Neural cell (in vitro differentiated cells): Measurements from ENCODE around the gene TP53I3. TPM values are rescaled to one million over a fixed set of nuclear protein-coding genes. Genes with fewer than 3 reads are reported as not detected.

Experiments
- H2AFZ ChIP-seq: fragments of 200-600, 300-800 bp; sonication (generic), shearing (Covaris generic); 2 replicates; pipeline ENCODE4 v1.6.0; 2014; ENCODE audit warnings: low read depth, mild to moderate bottlenecking, antibody characterized with exemption, low read length, moderate library complexity
- H3F3A ChIP-seq: fragments of 200-600 bp; shearing (Covaris generic); 2 replicates; pipeline ENCODE4 v1.6.1; 2016; ENCODE audit warnings: mild to moderate bottlenecking, moderate library complexity, mixed read lengths, antibody characterized with exemption, low read length; ENCODE audit not compliant: insufficient read depth, poor library complexity, severe bottlenecking
- H3K27ac ChIP-seq: fragments of 200-600, 300-800 bp; sonication (generic), shearing (Covaris generic); 2 replicates; pipeline ENCODE4 v1.5.1; 2014; ENCODE audit warnings: mild to moderate bottlenecking, low read length, moderate library complexity
- H3K27me3 ChIP-seq: fragments of 300-800, 200-600 bp; sonication (generic), shearing (Covaris generic); 2 replicates; pipeline ENCODE4 v1.6.0; 2014; ENCODE audit warnings: mild to moderate bottlenecking, low read depth, low read length, moderate library complexity; ENCODE audit not compliant: insufficient read depth
- H3K36me3 ChIP-seq: fragments of 300-800, 200-600 bp; sonication (generic), shearing (Covaris generic); 2 replicates; pipeline ENCODE4 v1.5.1; 2014; ENCODE audit warnings: mild to moderate bottlenecking, antibody characterized with exemption, low read length, moderate library complexity; ENCODE audit not compliant: insufficient read depth
- H3K4me2 ChIP-seq: fragments of 300-800, 200-600 bp; sonication (generic), shearing (Covaris generic); 2 replicates; pipeline ENCODE4 v1.6.0; 2014; ENCODE audit warnings: mild to moderate bottlenecking, low read length
- H3K4me3 ChIP-seq: fragments of 300-800, 200-600 bp; sonication (generic), shearing (Covaris generic); 2 replicates; pipeline ENCODE4 v1.5.1; 2014; ENCODE audit warnings: mild to moderate bottlenecking, low read length, moderate library complexity
- H3K79me2 ChIP-seq: fragments of 200-600 bp; shearing (Covaris generic); replicated peaks from 2 replicates; pipeline ENCODE4 v1.6.0; 2014; ENCODE audit warnings: mild to moderate bottlenecking, low read length, moderate library complexity; ENCODE audit not compliant: insufficient read depth
- H3K9ac ChIP-seq: fragments of 300-800, 200-600 bp; sonication (generic), shearing (Covaris generic); 2 replicates; pipeline ENCODE4 v1.6.1; 2016; ENCODE audit warnings: mild to moderate bottlenecking, low read length, mixed read lengths
- H3K9me2 ChIP-seq: fragments of 200-600 bp; shearing (Covaris generic); 2 replicates; pipeline ENCODE4 v1.6.1; 2016; ENCODE audit warnings: mild to moderate bottlenecking, low read length, mixed read lengths; ENCODE audit not compliant: insufficient read depth
- H3K9me3 ChIP-seq: fragments of 200-600, 300-800 bp; sonication (generic), shearing (Covaris generic); 2 replicates; pipeline ENCODE4 v1.6.1; 2016; ENCODE audit warnings: mild to moderate bottlenecking, mixed run types, low read length, moderate library complexity, mixed read lengths
- H4K20me1 ChIP-seq: fragments of 200-600 bp; shearing (Covaris generic); 2 replicates; pipeline ENCODE4 v1.6.1; 2016; ENCODE audit warnings: mild to moderate bottlenecking, mixed run types; ENCODE audit not compliant: insufficient read depth
- EP300 ChIP-seq: fragments of 450-650 bp; conservative IDR thresholded peaks from 2 replicates; pipeline ENCODE4 v1.6.1; 2014; ENCODE audit warnings: antibody characterized with exemption, mild to moderate bottlenecking, moderate library complexity; ENCODE audit not compliant: poor library complexity, severe bottlenecking
- EZH2 ChIP-seq: fragments of 200-600, 300-800 bp; shearing (Covaris generic), sonication (generic); IDR thresholded peaks from 2 replicates; pipeline ENCODE4 v1.6.1; 2014; ENCODE audit warnings: antibody characterized with exemption, low read length, borderline replicate concordance, mild to moderate bottlenecking; ENCODE audit not compliant: insufficient read depth, poor library complexity, severe bottlenecking
- MXI1 ChIP-seq: fragments of 450-650 bp; conservative IDR thresholded peaks from 2 replicates; pipeline ENCODE4 v1.6.1; 2014; ENCODE audit warnings: antibody characterized with exemption, mild to moderate bottlenecking; ENCODE audit not compliant: poor library complexity, severe bottlenecking
- POLR2AphosphoS5 ChIP-seq: IDR thresholded peaks from 2 replicates; pipeline ENCODE4 v1.6.1; 2012
- RAD21 ChIP-seq: fragments of 450-650 bp; conservative IDR thresholded peaks from 2 replicates; pipeline ENCODE4 v1.6.1; 2014; ENCODE audit warnings: antibody characterized with exemption, mild to moderate bottlenecking, moderate library complexity
- SMC3 ChIP-seq: fragments of 450-650 bp; conservative IDR thresholded peaks from 2 replicates; pipeline ENCODE4 v1.6.1; 2014; ENCODE audit warnings: antibody characterized with exemption, mild to moderate bottlenecking, moderate library complexity; ENCODE audit not compliant: poor library complexity
- TAF1 ChIP-seq: IDR thresholded peaks from 2 replicates; pipeline ENCODE4 v1.6.1; 2012; ENCODE audit warnings: low read depth
- polyA plus RNA-seq: library from polyadenylated mRNA; depleted of rRNA; stranded (reverse); fragments of >200 nt; gene quantifications from 2 replicates; pipeline ENCODE4 v1.2.3, GENCODE V29; 2014
- TF ChIP-seq, protein P1 (sequence below): IDR thresholded peaks from 2 replicates; pipeline ENCODE4 v1.6.1; 2012; ENCODE audit warnings: borderline replicate concordance
- TF ChIP-seq, protein P2 (sequence below): fragments of 450-650 bp; IDR thresholded peaks from 2 replicates; pipeline ENCODE4 v1.5.1; 2014; ENCODE audit warnings: antibody characterized with exemption, mild to moderate bottlenecking, moderate library complexity; ENCODE audit not compliant: poor library complexity, severe bottlenecking

TP53I3 gene
- polyA plus RNA-seq, 1 donor from 2014 or later, result 1.8 TPM

DNA sequence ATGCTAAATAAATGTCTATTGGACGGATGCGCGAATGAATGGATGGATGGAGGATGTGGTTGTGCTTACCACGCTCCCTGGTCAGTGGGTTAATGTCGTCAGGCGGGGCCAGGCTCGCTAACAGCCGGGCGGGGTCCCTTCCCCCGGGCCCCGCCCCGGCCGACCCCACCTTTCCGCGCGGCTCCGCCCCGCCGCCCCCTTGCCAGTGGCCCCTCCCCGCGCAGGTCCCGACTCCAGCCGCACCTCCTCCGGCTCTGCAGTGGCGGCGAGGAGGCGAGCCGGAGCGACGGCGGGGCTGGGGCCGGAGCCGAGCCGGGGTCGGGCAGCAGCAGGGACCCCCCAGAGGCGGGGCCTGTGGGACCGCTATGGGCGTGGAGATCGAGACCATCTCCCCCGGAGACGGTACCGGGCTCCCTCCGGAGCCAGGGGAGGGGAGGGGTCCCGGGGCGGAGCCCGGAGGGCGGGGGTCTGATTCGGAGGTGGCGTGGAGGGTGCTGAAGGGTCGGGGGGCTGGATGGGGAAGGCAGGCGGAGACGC lies 35.1 kb downstream of the TP53I3 start, which contains the start of gene FKBP1B:
Gene FKBP1B (plus strand): TSS at position 257 of the 537 bp plus-strand sequence. CDS start 109 bp downstream, at position 366.
- no peaks in the 10 kb centered on the region for H3K27me3 ChIP-seq
- H3K4me2 ChIP-seq, result peak within 1 kb of the TSS; percentile 79
- H4K20me1 ChIP-seq, result no peaks in the 10 kb centered on the region
- no peaks in the 10 kb centered on the region for H3K9me2 ChIP-seq
- H3K4me3 ChIP-seq, result peak within 1 kb of the TSS; percentile 94
- no peaks in the 10 kb centered on the region for H3F3A ChIP-seq
- peaks cover 9% of the 10 kb centered on the region for H3K79me2 ChIP-seq
- peak within 1 kb of the TSS; percentile 83 for H2AFZ ChIP-seq
- peak within 1 kb of the TSS; percentile 84 for H3K9ac ChIP-seq
- H3K36me3 ChIP-seq, result no peaks in the 10 kb centered on the region
- no peaks in the 10 kb centered on the region for H3K9me3 ChIP-seq
- H3K27ac ChIP-seq, result peak within 1 kb of the TSS; percentile 24
- peak; percentile 66 for TF ChIP-seq POLR2AphosphoS5
- TF ChIP-seq EZH2, result no peak
- TF ChIP-seq SMC3, result peak; percentile 6
- peak; percentile 43 for TF ChIP-seq MXI1
- TF ChIP-seq TAF1, result peak; percentile 41

DNA sequence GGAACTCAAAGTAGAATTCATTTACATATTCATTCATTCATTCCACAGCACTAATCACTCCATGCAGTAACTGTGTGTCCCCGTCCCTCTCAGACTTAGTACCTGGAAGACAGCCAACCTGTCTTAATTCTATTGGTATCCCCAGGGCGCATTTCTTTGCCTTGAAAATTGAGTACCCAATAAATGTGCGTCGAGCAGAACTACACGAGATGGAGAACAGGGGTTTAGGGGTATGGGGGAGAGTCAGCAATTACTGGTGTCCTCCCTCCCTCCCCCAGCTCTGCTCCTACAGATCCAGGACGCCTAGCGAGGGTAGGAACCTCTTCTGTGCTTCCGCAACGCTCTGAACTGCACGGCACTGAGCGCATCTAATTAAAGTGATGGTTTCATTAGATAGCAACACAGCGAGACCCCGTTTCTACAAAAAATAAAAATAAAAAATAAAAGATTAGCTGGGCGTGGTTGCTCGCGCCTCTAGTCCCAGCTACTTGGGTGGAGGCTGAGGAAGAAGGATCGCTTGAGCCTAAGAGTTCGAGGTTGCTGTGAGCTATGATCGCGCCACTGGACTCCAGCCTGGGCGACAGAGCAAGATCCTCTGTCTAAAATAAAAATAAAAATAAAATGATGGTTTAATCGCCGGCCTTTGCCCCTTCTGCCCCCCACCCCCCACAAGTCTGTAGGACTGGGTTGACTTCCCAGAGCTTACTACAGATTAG lies 35.7 kb downstream of the TP53I3 start:
- Histone ChIP-seq H3K36me3 (no peaks in the 10 kb centered on the region), H2AFZ (peak overlapping the region; percentile 83), H3K9ac (peak overlapping the region; percentile 84), H3K9me3 (no peaks in the 10 kb centered on the region), H3K79me2 (peaks cover 9% of the 10 kb centered on the region), H3K4me2 (no peak overlapping the region), H3K27me3 (no peaks in the 10 kb centered on the region), H3K27ac (no peak overlapping the region), H4K20me1 (no peaks in the 10 kb centered on the region), H3F3A (no peaks in the 10 kb centered on the region), H3K4me3 (peak overlapping the region; percentile 94), H3K9me2 (no peaks in the 10 kb centered on the region)
- TF ChIP-seq MXI1, result no peak
- TF ChIP-seq, protein P1, sequence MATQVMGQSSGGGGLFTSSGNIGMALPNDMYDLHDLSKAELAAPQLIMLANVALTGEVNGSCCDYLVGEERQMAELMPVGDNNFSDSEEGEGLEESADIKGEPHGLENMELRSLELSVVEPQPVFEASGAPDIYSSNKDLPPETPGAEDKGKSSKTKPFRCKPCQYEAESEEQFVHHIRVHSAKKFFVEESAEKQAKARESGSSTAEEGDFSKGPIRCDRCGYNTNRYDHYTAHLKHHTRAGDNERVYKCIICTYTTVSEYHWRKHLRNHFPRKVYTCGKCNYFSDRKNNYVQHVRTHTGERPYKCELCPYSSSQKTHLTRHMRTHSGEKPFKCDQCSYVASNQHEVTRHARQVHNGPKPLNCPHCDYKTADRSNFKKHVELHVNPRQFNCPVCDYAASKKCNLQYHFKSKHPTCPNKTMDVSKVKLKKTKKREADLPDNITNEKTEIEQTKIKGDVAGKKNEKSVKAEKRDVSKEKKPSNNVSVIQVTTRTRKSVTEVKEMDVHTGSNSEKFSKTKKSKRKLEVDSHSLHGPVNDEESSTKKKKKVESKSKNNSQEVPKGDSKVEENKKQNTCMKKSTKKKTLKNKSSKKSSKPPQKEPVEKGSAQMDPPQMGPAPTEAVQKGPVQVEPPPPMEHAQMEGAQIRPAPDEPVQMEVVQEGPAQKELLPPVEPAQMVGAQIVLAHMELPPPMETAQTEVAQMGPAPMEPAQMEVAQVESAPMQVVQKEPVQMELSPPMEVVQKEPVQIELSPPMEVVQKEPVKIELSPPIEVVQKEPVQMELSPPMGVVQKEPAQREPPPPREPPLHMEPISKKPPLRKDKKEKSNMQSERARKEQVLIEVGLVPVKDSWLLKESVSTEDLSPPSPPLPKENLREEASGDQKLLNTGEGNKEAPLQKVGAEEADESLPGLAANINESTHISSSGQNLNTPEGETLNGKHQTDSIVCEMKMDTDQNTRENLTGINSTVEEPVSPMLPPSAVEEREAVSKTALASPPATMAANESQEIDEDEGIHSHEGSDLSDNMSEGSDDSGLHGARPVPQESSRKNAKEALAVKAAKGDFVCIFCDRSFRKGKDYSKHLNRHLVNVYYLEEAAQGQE, result no peak
- TF ChIP-seq POLR2AphosphoS5, result no peak
- TF ChIP-seq EZH2, result no peak
- TF ChIP-seq RAD21, result no peak

DNA sequence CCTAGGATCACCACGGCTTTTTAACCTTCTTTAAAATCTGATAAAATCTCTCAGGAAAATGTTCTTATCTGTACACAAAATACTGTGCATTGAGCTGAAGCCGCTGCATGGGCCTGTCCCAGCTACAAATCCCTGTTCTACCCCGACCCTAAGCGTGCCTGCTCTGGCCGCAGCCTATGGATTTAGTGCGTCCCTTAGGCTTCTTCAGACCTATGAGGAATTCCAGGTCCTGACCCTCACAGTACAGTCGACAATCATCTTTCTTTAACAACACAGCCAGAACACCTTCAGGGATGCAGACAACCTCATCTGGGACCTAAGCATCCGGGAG lies 37.0 kb downstream of the TP53I3 start:
- Histone ChIP-seq H3F3A (no peaks in the 10 kb centered on the region), H3K4me2 (no peak overlapping the region), H3K27ac (no peak overlapping the region), H2AFZ (peak overlapping the region; percentile 53), H3K9me3 (no peaks in the 10 kb centered on the region), H4K20me1 (no peaks in the 10 kb centered on the region), H3K9me2 (no peaks in the 10 kb centered on the region), H3K36me3 (no peaks in the 10 kb centered on the region), H3K4me3 (peak overlapping the region; percentile 75), H3K79me2 (peaks cover 12% of the 10 kb centered on the region), H3K9ac (no peak overlapping the region), H3K27me3 (no peaks in the 10 kb centered on the region)
- no peak for TF ChIP-seq MXI1
- TF ChIP-seq, protein P1, result no peak
- no peak for TF ChIP-seq TAF1
- TF ChIP-seq RAD21, result no peak
- TF ChIP-seq SMC3, result no peak
- no peak for TF ChIP-seq POLR2AphosphoS5
- TF ChIP-seq, protein P2, sequence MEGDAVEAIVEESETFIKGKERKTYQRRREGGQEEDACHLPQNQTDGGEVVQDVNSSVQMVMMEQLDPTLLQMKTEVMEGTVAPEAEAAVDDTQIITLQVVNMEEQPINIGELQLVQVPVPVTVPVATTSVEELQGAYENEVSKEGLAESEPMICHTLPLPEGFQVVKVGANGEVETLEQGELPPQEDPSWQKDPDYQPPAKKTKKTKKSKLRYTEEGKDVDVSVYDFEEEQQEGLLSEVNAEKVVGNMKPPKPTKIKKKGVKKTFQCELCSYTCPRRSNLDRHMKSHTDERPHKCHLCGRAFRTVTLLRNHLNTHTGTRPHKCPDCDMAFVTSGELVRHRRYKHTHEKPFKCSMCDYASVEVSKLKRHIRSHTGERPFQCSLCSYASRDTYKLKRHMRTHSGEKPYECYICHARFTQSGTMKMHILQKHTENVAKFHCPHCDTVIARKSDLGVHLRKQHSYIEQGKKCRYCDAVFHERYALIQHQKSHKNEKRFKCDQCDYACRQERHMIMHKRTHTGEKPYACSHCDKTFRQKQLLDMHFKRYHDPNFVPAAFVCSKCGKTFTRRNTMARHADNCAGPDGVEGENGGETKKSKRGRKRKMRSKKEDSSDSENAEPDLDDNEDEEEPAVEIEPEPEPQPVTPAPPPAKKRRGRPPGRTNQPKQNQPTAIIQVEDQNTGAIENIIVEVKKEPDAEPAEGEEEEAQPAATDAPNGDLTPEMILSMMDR, result no peak
- no peak for TF ChIP-seq EZH2
- TF ChIP-seq EP300, result no peak
